Breast epithelium (tissue), 3 donors: ENCODE results near the gene BMP10.

Experiments used
- POLR2AphosphoS5 ChIP-seq, 3 donors: sonication (generic); formaldehyde crosslinking; IDR thresholded peaks; one replicate each; pipeline ENCODE4 v1.6.1; 2017; ENCODE audit warnings: antibody characterized with exemption in 3 of 3
- TF ChIP-seq, protein P1 (sequence below), 3 donors: fragments of 450-650 bp; IDR thresholded peaks; one replicate each; pipeline ENCODE4 v1.5.1; 2016 to 2017; ENCODE audit warnings: antibody characterized with exemption in 3 of 3, mild to moderate bottlenecking in 3 of 3, moderate library complexity in 3 of 3

DNA sequence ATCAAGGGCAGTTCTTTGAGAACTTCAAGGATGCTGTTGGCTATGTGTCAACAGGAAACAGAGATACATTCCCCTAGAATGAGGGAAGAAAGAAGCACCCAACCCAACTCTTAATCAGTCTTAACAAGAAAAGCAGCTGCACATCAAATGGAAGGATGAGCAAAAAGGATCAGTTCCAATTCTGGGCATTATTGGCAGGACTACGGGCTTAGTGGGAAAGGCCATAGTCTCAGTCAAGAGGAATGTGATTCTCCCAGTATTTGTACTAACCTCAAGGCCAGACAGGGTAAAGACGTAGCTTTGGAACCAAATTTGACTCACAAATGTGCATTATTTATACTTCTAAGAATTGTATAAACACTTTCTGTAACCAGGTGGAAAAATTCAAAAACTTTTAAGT, 18.2 kb downstream of the BMP10 start:
- TF ChIP-seq, protein P1, sequence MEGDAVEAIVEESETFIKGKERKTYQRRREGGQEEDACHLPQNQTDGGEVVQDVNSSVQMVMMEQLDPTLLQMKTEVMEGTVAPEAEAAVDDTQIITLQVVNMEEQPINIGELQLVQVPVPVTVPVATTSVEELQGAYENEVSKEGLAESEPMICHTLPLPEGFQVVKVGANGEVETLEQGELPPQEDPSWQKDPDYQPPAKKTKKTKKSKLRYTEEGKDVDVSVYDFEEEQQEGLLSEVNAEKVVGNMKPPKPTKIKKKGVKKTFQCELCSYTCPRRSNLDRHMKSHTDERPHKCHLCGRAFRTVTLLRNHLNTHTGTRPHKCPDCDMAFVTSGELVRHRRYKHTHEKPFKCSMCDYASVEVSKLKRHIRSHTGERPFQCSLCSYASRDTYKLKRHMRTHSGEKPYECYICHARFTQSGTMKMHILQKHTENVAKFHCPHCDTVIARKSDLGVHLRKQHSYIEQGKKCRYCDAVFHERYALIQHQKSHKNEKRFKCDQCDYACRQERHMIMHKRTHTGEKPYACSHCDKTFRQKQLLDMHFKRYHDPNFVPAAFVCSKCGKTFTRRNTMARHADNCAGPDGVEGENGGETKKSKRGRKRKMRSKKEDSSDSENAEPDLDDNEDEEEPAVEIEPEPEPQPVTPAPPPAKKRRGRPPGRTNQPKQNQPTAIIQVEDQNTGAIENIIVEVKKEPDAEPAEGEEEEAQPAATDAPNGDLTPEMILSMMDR (IDR thresholded peaks at IDR 0.05) = no peak
- no peak for TF ChIP-seq POLR2AphosphoS5 (IDR thresholded peaks at IDR 0.05)
